Natural killer cell (primary cell): ENCODE measurements around the gene PPP1R3G. TPM values are rescaled to one million over a fixed set of nuclear protein-coding genes. Genes with fewer than 3 reads are reported as not detected.

Source experiments
- ATAC-seq, 3 donors: fragments of 150-1000 bp in 2 of 3; fragments of 200-7000 bp in 1 of 3; cut with Tn5 transposase; 1 replicate in 1 of 3; 2 replicates in 2 of 3; pipeline ENCODE4 v1.10.0; 2021; ENCODE audit warnings: mild to moderate bottlenecking in 2 of 3, moderate library complexity in 2 of 3
- DNase-seq, 2 donors: peaks; one replicate each; pipeline versions ENCODE4 v3.0.0 to v3.0.0-alpha.2; 2013 to 2021; ENCODE audit warnings: mixed read lengths in 1 of 2
- H3K27ac ChIP-seq: one replicate; pipeline ENCODE4 v1.5.1; 2013; ENCODE audit warnings: mild to moderate bottlenecking, low read length
- H3K27me3 ChIP-seq: one replicate; pipeline ENCODE4 v1.6.1; 2013; ENCODE audit warnings: low read length; ENCODE audit not compliant: control insufficient read depth, insufficient read depth
- H3K36me3 ChIP-seq: one replicate; pipeline ENCODE4 v1.6.1; 2013; ENCODE audit warnings: low read length; ENCODE audit not compliant: control insufficient read depth, insufficient read depth
- H3K4me1 ChIP-seq: one replicate; pipeline ENCODE4 v1.6.1; 2013; ENCODE audit warnings: low read length; ENCODE audit not compliant: control insufficient read depth, insufficient read depth
- H3K4me3 ChIP-seq: one replicate; pipeline ENCODE4 v1.5.1; 2013; ENCODE audit warnings: low read length
- H3K9me3 ChIP-seq: one replicate; pipeline ENCODE4 v1.6.1; 2013; ENCODE audit warnings: low read length; ENCODE audit not compliant: control insufficient read depth, insufficient read depth
- H3K27ac Mint-ChIP-seq, 2 donors: one replicate each; pipeline ENCODE4 v1.8.0; 2022; ENCODE audit warnings: mild to moderate bottlenecking in 2 of 2, mixed read lengths in 2 of 2, moderate library complexity in 1 of 2
- H3K27me3 Mint-ChIP-seq, 2 donors: one replicate each; pipeline ENCODE4 v1.8.0; 2022; ENCODE audit warnings: low read depth in 2 of 2, mixed read lengths in 2 of 2
- H3K36me3 Mint-ChIP-seq: one replicate; pipeline ENCODE4 v1.8.0; 2022; ENCODE audit warnings: mixed read lengths
- H3K4me1 Mint-ChIP-seq, 2 donors: one replicate each; pipeline ENCODE4 v1.8.0; 2022; ENCODE audit warnings: mixed read lengths in 2 of 2
- H3K4me3 Mint-ChIP-seq: one replicate; pipeline ENCODE4 v1.8.0; 2022; ENCODE audit warnings: mild to moderate bottlenecking, moderate library complexity, mixed read lengths
- H3K9me3 Mint-ChIP-seq, 2 donors: one replicate each; pipeline ENCODE4 v1.8.0; 2022; ENCODE audit warnings: mixed read lengths in 2 of 2
- CTCF ChIP-seq: fragments of 200-600 bp; IDR thresholded peaks from one replicate; pipeline ENCODE4 v1.8.0; 2022; ENCODE audit warnings: antibody characterized with exemption
- WGBS: methylation state at CpG from one replicate; pipeline ENCODE4 v1.1.7; 2013; ENCODE audit warnings: missing lambda C conversion rate; ENCODE audit not compliant: insufficient coverage; 5-methylcytosine and 5-hydroxymethylcytosine counted together
- intact Hi-C: fragments of 100-400 bp; cut with micrococcal nuclease; formaldehyde crosslinking; loops from one replicate; pipeline ENCODE4 v1.14.2; 2022
- total RNA-seq, 4 donors: library from RNA; stranded (reverse); fragments of 120-200 nt in 1 of 4; gene quantifications; one replicate each; pipeline versions ENCODE4 v1.2.3 to v1.2.4, GENCODE V29; 2013 to 2022

PPP1R3G gene
- total RNA-seq, 3 donors from 2014 or later (not counting 1 experiment from before 2014, with no cell fraction given), result 0.07 TPM; not detected in 2

- Mint-ChIP-seq H3K9me3 (no peaks in the 10 kb centered on the region), H3K4me1 (no peaks in the 10 kb centered on the region), H3K27ac (no peak overlapping the region), H3K4me3 (no peak overlapping the region), H3K36me3 (no peaks in the 10 kb centered on the region), H3K27me3 (no peaks in the 10 kb centered on the region)
- no peaks in the 10 kb centered on the region for H3K36me3 ChIP-seq
- no peaks in the 10 kb centered on the region for H3K4me1 ChIP-seq
- WGBS, result 97% methylated on average over 10 of the region's 10 CpGs
- H3K9me3 ChIP-seq, result no peaks in the 10 kb centered on the region
- no peaks in the 10 kb centered on the region for H3K27me3 ChIP-seq
- ATAC-seq (no peak), DNase-seq (no peak)
- intact Hi-C loops, result no loop called here
- H3K4me3 ChIP-seq, result no peak overlapping the region
- no peak for TF ChIP-seq CTCF
- no peak overlapping the region for H3K27ac ChIP-seq
Observed at GRCh38 chr6:5115168-5115567, 30.0 kb downstream of the PPP1R3G start.

GRCh38 chr6:5116243-5116991, 31.3 kb downstream of the PPP1R3G start:
- H3K27ac Mint-ChIP-seq, result no peak overlapping the region
- no peak overlapping the region for H3K4me3 Mint-ChIP-seq
- H3K27me3 Mint-ChIP-seq, result no peaks in the 10 kb centered on the region
- no peaks in the 10 kb centered on the region for H3K4me1 Mint-ChIP-seq
- Histone ChIP-seq H3K36me3 (no peaks in the 10 kb centered on the region), H3K9me3 (no peaks in the 10 kb centered on the region), H3K27ac (no peak overlapping the region), H3K4me3 (no peak overlapping the region), H3K4me1 (no peaks in the 10 kb centered on the region), H3K27me3 (no peaks in the 10 kb centered on the region)
- no peaks in the 10 kb centered on the region for H3K36me3 Mint-ChIP-seq
- WGBS, result 94% methylated on average over 9 of the region's 9 CpGs
- no peak for ATAC-seq
- intact Hi-C loops, result no loop called here
- DNase-seq, result no peak
- H3K9me3 Mint-ChIP-seq, result no peaks in the 10 kb centered on the region
- TF ChIP-seq CTCF, result no peak

- no peaks in the 10 kb centered on the region for H3K4me1 ChIP-seq
- DNase-seq (no peak), ATAC-seq (no peak)
- H3K36me3 ChIP-seq, result no peaks in the 10 kb centered on the region
- no peaks in the 10 kb centered on the region for H3K27me3 ChIP-seq
- no peak overlapping the region for H3K4me3 Mint-ChIP-seq
- intact Hi-C loops, result no loop called here
- no peaks in the 10 kb centered on the region for H3K36me3 Mint-ChIP-seq
- H3K4me3 ChIP-seq, result no peak overlapping the region
- H3K4me1 Mint-ChIP-seq, result no peaks in the 10 kb centered on the region
- 96% methylated on average over 17 of the region's 17 CpGs for WGBS
- no peaks in the 10 kb centered on the region for H3K9me3 Mint-ChIP-seq
- no peak for TF ChIP-seq CTCF
- no peak overlapping the region for H3K27ac Mint-ChIP-seq
- H3K27me3 Mint-ChIP-seq, result no peaks in the 10 kb centered on the region
- no peaks in the 10 kb centered on the region for H3K9me3 ChIP-seq
- no peak overlapping the region for H3K27ac ChIP-seq
Observed at GRCh38 chr6:5119090-5119951, 34.2 kb downstream of the PPP1R3G start.
